HG02884 (cell line): ENCODE measurements around the gene CD3E.
"Not testable (repeated sequence)": the region's sequence is repeated elsewhere in the genome, so short reads cannot be mapped to it uniquely, and the experiment has no call there.

Experiments
- ATAC-seq: cut with Tn5 transposase; IDR thresholded peaks from one replicate; pipeline ENCODE4 v1.9.1; 2021; ENCODE audit warnings: mild to moderate bottlenecking, moderate library complexity; ENCODE audit not compliant: unreplicated experiment

The CD3E gene

GRCh38 chr11:118289401-118289800 lies 15.1 kb upstream of the CD3E start:
- no peak for ATAC-seq

- ATAC-seq = no peak
These were observed 13.6 kb upstream of the CD3E start for GRCh38 chr11:118290923-118291322.

GRCh38 chr11:118291477-118292135 lies 12.9 kb upstream of the CD3E start:
- no peak for ATAC-seq

GRCh38 chr11:118294053-118294452 lies 10.5 kb upstream of the CD3E start:
- no peak for ATAC-seq

- ATAC-seq = no peak
These were observed 9.3 kb upstream of the CD3E start for GRCh38 chr11:118295199-118295598.

GRCh38 chr11:118295815-118296454 lies 8.6 kb upstream of the CD3E start:
- ATAC-seq = no peak

GRCh38 chr11:118301600-118302195 lies 2.8 kb upstream of the CD3E start:
- no peak for ATAC-seq

- ATAC-seq = no peak
These were observed 333 bp upstream of the CD3E start for GRCh38 chr11:118304227-118304567.

- no peak for ATAC-seq
These were observed 1.2 kb downstream of the CD3E start for GRCh38 chr11:118305726-118306125.

- ATAC-seq = no peak
These were observed 2.0 kb downstream of the CD3E start for GRCh38 chr11:118306556-118306955.

- not testable (repeated sequence) for ATAC-seq
These were observed 4.5 kb downstream of the CD3E start for GRCh38 chr11:118308995-118309528.

- no peak for ATAC-seq
These were observed 5.7 kb downstream of the CD3E start for GRCh38 chr11:118310271-118310670.

GRCh38 chr11:118310781-118311485 lies 6.4 kb downstream of the CD3E start:
- ATAC-seq = no peak

- no peak for ATAC-seq
These were observed 7.0 kb downstream of the CD3E start for GRCh38 chr11:118311518-118311917.

- ATAC-seq = no peak
These were observed 7.8 kb downstream of the CD3E start for GRCh38 chr11:118312328-118312727.

- ATAC-seq = no peak
These were observed 8.7 kb downstream of the CD3E start for GRCh38 chr11:118313242-118313641.

GRCh38 chr11:118314988-118315411 lies 10.5 kb downstream of the CD3E start:
- no peak for ATAC-seq

- no peak for ATAC-seq
These were observed 13.6 kb downstream of the CD3E start for GRCh38 chr11:118318124-118318523.

GRCh38 chr11:118318581-118319336 lies 14.2 kb downstream of the CD3E start:
- ATAC-seq = no peak

- ATAC-seq = no peak
These were observed 14.8 kb downstream of the CD3E start for GRCh38 chr11:118319337-118319707.

GRCh38 chr11:118320515-118320914 lies 16.0 kb downstream of the CD3E start:
- no peak for ATAC-seq
